Activated CD8-positive, alpha-beta memory T cell treated with anti-CD3 and anti-CD28 coated beads for 48 hours (primary cell): ENCODE data around the gene GSC2.
A peak's percentile ranks its signal among the peaks of the same experiment; 100 is the strongest.
"Not testable (repeated sequence)": the region's sequence is repeated elsewhere in the genome, so short reads cannot be mapped to it uniquely, and the experiment has no call there.

Experiments used
- DNase-seq, 3 experiments: peaks; one replicate each; pipeline ENCODE4 v3.0.0-alpha.2; 2020; ENCODE audit warnings: low read depth in 2 of 3, low spot score in 2 of 3

Gene GSC2

DNA sequence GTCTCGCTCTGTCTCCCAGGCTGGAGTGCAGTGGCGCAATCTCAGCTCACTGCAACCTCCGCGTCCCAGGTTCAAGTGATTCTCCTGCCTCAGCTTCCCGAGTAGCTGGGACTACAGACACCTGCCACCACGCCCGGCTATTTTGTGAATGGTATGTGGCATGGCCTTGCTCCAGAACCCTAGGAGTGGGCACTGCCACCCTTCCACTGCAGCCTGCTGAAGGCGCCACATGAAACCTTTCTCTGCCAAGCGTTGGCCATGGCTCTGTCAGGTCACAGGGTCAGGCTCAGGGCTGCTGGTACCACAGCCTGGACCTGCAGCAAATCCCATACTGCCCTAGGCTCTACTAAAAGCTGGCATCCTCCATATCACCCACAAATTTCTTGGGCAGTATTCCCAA lies 6.0 kb upstream of the GSC2 start:
- not testable (repeated sequence) for DNase-seq

DNA sequence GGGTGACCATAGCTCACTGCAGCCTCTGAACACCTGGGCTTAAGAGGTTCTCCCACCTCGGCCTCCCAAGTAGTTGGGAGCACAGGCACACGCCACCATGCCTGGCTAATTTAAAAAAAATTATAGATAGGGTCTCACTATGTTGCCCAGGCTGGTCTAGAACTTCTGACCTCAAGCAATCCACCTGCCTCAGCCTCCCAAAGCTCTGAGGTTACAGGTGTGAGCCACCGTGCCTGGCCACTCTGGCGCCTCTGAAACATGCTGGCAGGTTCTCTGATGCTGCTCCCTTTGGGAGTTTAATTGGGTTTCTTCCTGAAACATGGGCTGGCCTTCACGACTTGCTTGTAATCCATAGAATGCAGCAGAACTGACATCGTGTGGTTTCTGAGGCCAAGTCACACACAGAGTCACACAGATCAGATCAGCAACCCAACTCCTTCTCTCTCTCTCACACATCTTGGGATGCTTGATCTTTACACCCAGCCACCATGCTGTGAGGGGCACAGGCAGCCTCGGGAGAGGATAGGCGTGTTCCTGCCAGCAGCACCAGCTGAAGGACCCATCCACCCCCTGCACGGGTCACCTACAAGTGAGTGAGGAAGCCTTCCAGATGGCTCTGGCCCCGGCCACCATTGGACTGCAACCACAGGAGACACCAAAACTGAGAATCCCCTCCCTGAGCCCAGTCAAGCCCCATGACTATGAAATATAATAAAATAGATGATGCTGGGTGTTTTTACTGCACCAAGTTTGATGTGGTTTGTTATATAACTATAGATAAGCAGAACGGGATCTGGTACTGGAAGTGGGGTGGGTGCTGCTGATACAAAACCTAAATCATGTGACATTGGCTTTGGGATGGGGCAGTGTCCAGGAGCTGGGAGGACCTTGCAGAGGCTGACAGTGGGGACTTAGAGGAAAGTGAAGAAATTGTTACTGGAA lies 3.1 kb upstream of the GSC2 start:
- DNase-seq, result no peak

DNA sequence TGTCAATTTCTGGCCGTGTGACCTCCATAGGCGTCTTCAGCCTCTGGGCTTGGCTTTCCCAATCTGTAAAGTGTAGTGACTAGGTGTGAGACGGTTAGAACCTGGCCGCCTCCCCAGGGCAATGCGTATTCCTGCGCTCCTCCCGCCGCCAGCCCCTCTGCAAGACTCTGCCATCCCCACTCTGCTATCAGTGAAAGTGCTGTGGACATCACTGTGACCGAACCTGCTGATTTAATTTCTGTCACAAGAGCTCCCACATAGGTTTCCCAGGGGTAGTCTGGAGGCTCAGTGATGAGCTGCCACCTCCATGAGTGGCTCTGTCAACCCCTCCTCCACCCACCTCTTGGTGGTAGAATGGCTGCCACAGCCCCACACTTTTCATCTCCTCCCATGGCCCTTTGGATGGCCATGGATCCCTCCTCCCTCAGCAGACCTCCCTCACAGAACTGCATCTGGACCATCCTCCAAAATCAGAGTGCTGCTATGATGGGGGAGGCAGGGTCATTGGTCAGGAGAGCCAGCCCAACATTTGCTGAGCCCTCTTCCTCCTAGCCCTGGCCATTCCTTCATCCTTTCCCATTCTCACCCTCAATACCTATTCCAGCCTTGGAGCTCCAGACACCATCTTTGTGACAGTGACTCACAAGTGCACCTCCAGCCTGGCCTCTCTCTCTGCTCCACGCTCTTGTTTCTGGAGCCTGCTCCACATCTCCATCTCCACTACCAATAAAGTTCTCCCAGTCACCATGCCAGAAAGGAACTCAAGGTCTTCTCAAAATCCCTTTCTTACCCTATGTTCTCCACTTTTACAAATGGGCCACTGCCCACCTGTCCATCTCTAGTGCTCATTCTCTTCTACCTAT lies 1.5 kb upstream of the GSC2 start:
- no peak for DNase-seq

DNA sequence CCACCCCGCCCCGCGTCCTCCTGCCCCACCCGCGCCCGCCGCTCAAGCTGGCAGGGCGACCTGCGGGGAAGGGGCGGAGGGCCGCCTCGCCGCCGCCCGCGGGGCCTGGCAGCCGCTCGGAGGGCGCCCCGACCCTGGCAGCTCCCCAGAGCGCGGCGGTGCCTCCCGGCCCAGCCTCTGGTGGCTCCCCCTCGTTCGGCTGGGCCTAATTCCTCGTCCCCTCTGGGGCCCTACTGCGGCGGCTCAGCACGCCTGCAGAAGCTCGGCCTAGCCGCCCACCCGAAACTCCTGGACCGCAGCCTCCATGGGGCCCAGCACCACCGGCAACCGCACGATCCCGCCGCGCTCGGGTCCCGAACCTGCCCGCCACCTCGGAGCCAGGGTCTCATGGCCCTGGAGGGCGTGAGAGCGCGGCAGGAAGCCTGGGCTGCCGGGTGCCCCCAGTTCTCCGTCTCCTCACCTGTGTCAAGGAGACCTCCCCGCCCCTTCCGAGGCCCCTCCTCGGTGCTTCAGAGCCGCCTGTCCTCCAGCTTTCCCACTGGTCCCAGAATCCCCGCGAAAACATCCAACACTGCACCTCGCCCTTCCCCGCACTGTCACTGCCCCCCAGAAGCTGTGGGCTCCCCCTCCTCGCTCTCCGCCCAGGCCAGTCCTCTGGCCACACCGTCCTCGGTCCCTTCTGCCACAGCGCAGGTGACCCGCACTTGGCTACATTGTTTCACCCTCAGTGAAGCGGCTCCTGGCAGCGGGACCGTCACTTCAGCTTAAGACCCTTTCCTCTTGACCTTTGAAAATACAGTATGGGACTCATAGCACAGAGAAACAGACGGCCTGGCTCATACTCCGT lies 613 bp upstream of the GSC2 start:
- DNase-seq, result no peak

DNA sequence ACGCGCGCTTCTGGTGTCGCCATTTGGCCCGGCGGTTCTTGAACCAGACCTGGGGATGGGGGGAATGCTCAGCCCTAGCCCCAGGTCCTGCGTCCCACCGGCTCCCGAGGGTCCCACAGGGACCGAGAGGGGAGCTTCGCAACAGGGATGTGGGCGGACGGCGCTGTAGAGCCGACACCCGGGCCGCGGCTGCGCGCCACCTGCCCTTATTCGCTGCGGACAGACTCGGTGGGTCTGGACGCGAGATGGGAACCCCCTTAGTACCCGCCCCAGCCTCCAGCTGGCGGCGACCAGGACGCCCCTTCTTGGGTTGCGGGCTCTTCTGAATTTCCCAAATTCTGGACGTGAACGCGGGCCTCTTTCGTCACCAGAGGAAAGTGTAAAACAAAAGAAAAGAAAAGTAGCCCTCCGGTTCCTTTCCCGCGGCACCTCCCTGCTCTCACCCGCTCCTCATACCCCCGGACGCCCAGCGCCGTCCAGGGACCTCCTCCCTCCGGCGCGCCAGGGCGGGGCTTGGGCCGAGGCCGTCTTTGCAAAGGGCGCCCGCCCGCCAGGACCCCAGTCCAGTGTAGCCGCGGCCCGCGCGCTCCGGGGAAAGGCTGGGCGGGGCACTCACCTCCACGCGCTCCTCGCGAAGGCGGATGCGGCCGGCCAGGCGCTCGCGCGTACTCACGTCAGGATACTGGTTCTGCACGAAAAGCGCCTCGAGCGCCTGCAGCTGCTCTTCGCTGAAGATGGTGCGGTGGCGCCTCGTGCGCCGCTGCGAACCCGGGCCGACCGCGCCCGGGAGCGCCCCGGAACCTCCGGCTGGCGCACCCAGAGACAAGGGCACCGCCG lies 827 bp downstream of the GSC2 start:
- no peak for DNase-seq

DNA sequence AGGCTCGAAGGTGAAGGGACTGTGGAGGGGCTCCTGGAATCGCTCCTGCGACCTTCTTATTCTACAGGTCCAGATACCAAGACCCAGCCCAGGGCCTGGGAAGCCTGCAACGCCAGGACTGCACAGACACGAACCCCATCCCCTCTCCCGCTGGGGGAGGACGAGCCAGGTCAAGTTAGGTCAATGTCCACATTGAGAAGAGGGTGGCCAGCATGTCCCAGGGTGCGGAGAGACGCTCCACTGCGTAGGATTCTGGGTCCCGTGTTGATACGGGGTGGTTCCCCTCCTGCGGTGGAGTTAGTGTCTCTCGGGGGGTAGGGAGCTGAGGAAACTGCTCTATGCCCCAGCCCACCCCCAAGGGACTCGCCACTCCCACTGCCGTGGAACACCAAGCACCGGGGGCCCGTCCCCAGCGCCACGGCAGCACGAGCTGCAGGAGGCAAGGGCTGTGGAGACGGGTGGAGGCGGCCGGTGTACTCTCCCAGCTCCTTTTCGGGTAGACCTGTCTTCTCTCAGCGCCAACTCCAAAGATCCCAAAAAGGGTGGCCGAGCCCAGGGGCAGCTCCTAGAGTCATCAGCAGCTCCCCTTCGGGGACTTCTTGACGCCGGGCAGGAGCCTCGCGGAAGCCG lies 1.6 kb downstream of the GSC2 start:
- no peak for DNase-seq

DNA sequence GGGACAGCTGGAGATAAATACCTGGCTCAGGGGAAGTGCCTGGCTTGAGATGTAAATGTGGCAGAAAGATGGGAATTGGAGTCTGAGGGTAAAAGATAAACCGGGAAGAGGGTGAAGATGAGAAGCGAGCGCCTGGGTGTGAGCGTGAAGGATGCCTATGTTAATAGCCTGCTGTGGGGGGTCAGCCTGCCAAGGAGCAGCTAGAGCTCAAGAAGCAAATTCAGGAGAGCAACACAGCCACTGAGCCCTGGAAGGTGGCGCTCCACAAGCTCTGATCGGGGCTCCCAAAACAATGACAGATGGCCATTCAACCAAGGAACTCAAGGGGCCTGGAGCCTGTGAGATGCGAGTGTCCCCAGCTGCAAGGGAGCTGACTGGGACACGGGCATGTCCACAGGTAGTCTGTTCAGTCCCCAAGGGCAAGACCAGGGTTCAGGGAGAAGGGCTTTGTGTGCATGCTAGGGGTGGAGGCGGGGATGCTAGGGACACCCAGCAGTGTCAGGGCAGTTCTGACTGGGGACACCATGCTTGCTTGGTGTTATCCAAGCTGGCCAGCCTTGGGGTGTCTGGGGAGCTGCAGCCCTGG lies 2.8 kb downstream of the GSC2 start:
- no peak for DNase-seq

DNA sequence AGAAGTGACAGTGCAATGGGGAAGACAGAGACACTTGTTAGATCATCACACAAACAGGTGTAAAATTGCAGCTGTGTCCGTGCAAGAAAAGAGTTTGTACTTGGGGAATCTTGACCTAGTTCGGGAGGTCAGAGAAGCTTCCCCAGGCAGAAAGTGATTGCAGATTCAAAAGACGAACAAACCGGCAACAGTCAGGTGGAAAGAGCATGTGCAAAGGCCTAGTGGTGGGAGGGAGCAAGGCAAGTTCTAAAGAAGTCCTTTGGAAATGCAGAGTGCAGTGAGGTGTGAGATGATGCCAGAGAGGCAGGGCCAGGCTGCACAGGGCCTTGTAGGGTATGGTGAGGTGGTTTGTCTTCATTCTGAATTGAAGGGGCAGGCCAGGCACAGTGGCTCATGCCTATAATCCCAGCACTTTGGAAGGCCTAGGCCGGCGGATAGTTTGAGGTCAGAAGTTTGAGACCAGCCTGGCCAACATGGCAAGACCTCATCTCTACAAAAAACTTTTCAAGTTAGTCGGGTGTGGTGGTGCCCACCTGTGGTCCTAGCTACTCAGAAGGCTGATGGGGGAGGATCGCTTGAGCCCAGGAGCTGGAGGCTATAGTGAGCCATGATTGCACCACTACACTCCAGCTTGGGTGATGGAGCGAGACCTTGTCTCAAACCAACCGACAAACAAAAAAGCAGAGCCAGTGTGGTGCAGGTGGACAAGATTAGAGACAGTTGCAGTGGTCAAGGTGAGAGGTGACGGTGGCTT lies 3.7 kb downstream of the GSC2 start:
- DNase-seq, result no peak

DNA sequence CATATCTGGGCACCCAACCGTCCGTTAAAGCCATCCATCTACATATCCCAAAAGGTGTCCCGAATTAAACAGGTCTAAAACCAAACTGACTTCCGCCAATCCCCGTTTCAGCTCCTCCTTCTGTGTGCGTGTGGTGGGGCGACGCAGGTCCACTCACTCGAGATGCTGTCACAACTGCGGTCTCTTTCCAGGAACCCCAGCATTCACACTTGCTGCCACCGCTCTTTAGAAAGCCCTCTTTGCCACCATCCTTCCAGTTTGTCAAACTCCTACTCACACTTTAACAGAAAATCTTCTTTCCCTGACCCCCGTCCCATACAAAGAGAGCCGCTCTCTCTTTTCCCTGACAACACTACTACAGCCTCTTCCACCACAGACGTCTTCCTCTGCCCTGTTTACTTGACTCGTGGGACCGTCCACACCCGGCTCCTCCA lies 6.1 kb downstream of the GSC2 start:
- DNase-seq, result peak in 1 of 3 experiments; percentile 7

DNA sequence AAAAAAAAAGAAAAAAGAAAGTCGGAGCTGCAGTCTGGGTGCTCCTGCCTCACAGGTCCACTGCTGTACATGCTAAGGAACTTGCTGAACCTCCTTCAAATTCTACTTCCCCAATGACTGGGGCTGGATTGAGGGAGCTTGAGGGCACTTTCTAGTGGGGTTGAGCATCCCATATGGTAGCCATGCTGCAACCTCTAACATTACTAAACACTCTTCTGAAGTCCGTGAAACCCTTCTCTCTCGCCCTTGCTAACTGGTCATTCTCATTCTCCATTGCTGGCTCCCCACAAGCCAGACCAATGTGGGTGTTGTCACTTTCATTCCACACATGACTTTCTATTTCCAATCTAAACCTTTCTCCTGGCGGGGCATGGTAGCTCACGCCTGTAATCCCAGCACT lies 6.9 kb downstream of the GSC2 start:
- no peak for DNase-seq

DNA sequence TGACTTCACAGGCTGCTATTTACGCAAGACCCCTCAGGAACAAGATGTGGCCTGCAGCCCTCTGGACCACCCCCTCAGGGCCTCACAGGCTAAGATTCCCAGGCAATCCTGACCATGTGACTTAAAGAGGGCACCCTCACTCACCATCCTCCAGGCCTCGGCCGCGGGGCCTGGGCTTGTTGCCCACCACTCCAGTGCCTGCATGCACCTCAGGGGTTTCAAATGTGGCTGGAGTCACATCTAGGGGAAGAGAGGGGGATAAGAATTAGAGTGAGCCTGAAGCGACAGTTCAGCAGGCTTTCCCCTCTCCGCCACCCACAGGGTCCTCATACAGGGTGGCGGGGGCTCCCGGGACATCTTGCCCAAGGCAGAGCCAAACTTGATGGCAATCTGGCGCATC lies 7.7 kb downstream of the GSC2 start:
- no peak for DNase-seq

DNA sequence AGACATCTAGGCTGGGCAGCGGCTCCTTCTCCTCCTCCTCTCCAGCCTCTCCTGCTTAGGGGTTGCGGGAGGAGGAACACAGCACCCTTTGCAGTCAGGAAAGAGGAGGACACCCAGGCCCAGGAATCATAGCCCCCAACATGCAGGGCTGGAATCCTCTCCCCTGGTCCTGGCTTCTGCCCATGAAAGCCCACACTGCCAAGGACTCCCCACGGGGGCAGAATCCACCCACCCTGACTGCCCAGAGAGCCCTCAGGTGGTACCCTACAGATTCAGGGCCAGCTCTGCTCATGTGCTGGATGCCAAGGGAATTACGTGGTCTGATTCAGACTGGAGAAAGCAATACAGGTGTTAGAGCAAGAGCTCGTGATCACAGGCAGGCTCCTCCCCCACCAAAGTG lies 10.1 kb downstream of the GSC2 start:
- no peak for DNase-seq

DNA sequence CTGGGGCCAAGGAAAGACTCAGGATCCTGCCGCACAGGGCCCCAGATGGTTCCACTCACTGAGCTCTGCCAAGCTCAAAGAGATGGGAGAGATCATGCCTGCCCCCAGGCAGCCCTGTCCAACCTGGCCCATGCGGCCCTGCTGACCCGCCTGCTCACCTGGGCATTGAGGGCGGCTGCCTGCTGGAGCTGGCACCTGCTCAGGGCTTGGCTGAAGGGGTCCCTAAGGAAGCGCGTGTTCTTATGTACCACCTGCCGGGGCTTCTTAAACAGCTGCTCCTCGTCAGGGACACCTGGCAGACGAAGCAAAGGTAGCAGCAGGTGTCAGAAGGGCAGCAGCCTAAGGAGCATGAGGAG lies 11.1 kb downstream of the GSC2 start:
- DNase-seq, result no peak

DNA sequence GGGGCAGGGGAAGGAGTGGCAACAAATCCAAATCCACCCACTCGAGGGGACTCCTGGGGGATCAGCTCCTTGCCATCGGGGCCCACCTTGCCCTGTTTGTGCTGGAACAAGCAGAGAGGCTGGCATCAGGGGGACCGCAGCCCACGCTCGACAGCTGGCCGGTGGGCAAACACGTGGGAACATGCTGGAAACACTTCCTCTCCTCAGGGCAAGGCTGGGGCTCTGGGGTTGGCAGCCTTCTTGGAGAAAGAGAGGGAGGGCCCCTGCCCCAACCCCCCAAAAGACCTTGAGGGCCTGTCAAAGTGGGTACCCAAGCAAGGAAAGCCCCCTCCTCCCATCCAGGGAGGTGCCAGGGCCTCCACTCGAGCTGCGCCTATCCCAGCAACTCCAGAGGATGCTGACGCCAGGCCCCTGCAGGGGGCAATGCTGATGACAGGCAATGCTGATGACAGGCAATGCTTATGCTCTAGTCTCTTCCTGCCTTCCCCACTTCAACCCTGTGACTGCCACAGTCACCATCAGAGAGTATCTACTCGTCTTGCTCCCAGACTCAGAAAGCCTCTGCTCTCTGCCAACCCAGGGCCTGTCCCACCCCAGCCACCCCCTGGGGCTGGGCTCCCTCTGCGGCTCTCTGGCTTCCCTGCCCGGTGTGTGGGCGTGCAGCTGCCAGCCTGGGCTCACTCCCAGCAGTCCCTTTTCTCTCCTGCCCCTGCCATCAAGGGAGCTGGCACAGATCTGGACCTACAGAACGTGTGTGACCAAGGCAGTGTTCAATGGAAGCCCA lies 11.7 kb downstream of the GSC2 start:
- DNase-seq, result no peak

DNA sequence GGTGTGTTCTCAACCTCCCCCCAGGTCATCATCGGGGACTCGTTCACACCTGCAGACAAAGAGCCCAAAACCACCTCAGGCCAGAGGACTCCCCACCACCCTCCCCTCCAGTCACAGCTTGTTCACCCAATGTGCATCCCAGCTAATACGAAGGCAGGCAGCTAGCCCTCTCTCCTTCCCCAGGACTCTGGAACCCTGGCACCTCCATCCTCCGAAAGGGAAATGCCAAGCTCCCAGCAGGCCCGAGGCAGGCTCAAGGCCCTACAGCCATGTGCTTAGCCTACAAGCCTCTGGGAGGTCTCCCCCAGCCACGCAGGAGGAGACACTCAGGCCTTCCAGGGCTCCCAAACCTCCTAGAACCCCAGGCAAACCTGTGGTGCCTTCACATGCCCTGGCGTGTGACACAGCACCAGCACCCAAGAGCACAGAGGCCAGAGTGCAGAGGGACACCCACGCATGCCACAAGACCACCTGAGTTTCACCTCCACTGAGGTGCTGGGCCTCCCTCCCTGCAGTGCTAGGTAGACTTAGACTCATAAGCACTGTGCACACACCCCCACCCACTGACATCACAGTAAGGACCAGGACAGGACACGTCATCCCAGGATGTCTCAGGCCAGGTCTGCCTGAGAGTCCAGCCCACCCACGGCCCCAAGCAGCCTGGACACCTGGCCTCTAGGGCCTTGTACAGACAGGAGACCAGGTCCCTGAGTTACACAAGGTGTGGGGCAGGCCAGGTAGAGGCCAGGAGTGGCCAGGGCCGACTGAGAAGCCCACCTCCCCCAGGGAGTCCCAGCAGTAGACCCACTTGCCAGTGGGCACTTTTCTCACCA lies 12.5 kb downstream of the GSC2 start:
- DNase-seq, result no peak

DNA sequence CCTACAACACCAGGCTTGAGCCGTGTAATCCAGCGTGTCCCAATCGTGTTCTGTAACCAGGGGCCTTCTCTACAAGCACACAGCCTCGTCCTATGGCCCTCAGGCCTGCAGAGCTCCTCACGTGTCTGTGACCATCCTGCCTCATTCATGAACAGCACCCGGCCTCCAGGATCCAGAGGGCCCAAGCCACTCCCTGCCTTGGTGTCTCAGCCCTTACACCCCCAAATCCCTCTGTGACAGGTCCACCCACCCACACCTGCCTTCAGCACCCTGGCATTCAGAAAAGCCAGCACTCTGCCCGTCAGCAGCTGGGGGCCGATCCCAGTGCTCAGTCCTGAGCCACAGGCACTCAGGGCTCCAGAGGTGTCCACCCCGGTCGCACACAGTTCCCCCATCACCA lies 13.2 kb downstream of the GSC2 start:
- DNase-seq, result no peak

DNA sequence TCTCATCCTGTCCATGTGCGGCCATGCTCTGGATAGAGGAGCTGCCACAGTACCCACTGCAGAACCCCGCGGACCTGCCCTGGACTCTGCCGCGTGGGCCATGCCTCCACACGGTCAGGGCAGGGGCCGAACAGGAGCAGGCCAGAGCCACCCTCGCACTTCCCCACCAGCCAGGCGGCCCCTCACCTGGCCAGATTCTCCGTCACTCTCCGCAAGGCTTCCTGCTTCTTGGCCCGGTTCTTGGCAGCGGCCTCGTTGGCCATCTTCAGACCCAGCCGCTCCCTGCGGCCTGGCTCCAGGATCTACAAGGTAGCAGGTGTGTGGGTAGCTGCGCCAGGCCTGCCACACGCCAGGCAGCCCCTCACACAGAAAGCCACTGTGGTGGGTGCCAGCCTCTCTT lies 15.2 kb downstream of the GSC2 start:
- DNase-seq, result no peak
